ENCODE measurements around the gene DHX29. TPM values are rescaled to one million over a fixed set of nuclear protein-coding genes. Genes with fewer than 3 reads are reported as not detected.

The DHX29 gene
- total RNA-seq, 3 donors from 2014 or later (not counting 1 experiment from before 2014, with no cell fraction given): 16.7 to 22.0 (median 19.3) TPM

DNA sequence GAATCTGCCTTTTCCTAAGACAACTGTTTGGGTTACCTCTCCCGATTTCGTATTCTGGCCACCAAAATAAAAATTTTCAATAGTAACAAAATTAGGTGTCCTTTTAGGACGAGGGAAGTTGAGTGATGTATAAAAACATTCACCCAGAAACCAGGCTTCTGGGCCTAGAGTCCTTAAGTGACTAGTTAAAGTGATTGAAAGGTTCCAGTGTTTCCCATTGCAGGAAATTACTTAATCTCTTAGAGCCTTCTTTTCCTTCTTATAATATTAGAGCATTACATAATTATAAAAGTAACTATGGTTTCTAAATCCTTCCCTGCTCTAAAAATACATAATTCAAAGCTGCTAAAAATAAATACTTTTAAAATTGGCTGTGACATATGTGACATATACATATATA, 87.7 kb downstream of the DHX29 start:
- Histone ChIP-seq H3K27ac (ENCODE audit: low read length) (no peak overlapping the region), H3K4me3 (ENCODE audit: low read length) (no peak overlapping the region), H3K4me1 (ENCODE audit: control insufficient read depth, insufficient read depth, low read length) (peaks cover 21% of the 10 kb centered on the region), H3K36me3 (ENCODE audit: control insufficient read depth, insufficient read depth, low read length) (no peaks in the 10 kb centered on the region), H3K9me3 (ENCODE audit: control insufficient read depth, insufficient read depth, low read length) (no peaks in the 10 kb centered on the region), H3K27me3 (ENCODE audit: control insufficient read depth, insufficient read depth, low read length) (peaks cover 45% of the 10 kb centered on the region)
- H3K36me3 Mint-ChIP-seq: no peaks in the 10 kb centered on the region
- no CpG with 5 or more reads among the region's 3 CpGs for WGBS (ENCODE audit: insufficient coverage)
- intact Hi-C loops (cut with micrococcal nuclease): no loop called here
- DNase-seq (no peak), ATAC-seq (no peak)
- H3K27me3 Mint-ChIP-seq (ENCODE audit: low read depth in 2 of 2): peaks cover 63 to 70% of the 10 kb centered on the region in 2 donors
- TF ChIP-seq, protein P1, sequence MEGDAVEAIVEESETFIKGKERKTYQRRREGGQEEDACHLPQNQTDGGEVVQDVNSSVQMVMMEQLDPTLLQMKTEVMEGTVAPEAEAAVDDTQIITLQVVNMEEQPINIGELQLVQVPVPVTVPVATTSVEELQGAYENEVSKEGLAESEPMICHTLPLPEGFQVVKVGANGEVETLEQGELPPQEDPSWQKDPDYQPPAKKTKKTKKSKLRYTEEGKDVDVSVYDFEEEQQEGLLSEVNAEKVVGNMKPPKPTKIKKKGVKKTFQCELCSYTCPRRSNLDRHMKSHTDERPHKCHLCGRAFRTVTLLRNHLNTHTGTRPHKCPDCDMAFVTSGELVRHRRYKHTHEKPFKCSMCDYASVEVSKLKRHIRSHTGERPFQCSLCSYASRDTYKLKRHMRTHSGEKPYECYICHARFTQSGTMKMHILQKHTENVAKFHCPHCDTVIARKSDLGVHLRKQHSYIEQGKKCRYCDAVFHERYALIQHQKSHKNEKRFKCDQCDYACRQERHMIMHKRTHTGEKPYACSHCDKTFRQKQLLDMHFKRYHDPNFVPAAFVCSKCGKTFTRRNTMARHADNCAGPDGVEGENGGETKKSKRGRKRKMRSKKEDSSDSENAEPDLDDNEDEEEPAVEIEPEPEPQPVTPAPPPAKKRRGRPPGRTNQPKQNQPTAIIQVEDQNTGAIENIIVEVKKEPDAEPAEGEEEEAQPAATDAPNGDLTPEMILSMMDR (IDR thresholded peaks at IDR 0.05): no peak
- peaks cover 21% of the 10 kb centered on the region in 2 donors for H3K4me1 Mint-ChIP-seq
- no peaks in the 10 kb centered on the region for H3K9me3 Mint-ChIP-seq
- H3K4me3 Mint-ChIP-seq: peak overlapping the region; percentile 6
- H3K27ac Mint-ChIP-seq: no peak overlapping the region

DNA sequence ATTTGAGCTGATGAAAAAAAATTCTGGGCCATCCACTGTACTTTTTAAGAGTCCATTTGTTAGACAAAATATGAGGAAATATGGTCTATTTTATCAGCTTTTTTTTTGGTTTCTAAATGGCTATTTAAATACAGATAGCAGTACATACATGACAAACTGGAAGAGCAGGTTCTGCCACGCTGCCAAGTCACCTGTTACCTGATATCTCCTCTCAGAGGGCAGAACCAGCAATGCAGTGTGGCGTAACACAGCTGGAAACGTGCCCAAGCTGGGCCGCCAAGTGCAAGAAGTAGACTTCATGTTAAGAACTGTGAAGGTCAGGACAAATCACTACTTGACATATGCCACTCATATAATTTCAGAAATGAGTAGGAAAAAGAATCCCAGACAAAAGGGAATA, 88.5 kb downstream of the DHX29 start:
- no peaks in the 10 kb centered on the region for H3K36me3 Mint-ChIP-seq
- Histone ChIP-seq H3K27ac (ENCODE audit: low read length) (no peak overlapping the region), H3K9me3 (ENCODE audit: control insufficient read depth, insufficient read depth, low read length) (no peaks in the 10 kb centered on the region), H3K36me3 (ENCODE audit: control insufficient read depth, insufficient read depth, low read length) (no peaks in the 10 kb centered on the region), H3K4me3 (ENCODE audit: low read length) (no peak overlapping the region), H3K27me3 (ENCODE audit: control insufficient read depth, insufficient read depth, low read length) (peaks cover 37% of the 10 kb centered on the region), H3K4me1 (ENCODE audit: control insufficient read depth, insufficient read depth, low read length) (peaks cover 21% of the 10 kb centered on the region)
- peaks cover 21% of the 10 kb centered on the region in 2 donors for H3K4me1 Mint-ChIP-seq
- H3K4me3 Mint-ChIP-seq: no peak overlapping the region
- intact Hi-C loops (cut with micrococcal nuclease): no loop called here
- WGBS (ENCODE audit: insufficient coverage): 83% methylated on average over 4 of the region's 4 CpGs
- no peaks in the 10 kb centered on the region for H3K9me3 Mint-ChIP-seq
- TF ChIP-seq, protein P1 (IDR thresholded peaks at IDR 0.05): no peak
- ATAC-seq: no peak
- peaks cover 55 to 62% of the 10 kb centered on the region in 2 donors for H3K27me3 Mint-ChIP-seq (ENCODE audit: low read depth in 2 of 2)
- DNase-seq: no peak
- H3K27ac Mint-ChIP-seq: no peak overlapping the region

DNA sequence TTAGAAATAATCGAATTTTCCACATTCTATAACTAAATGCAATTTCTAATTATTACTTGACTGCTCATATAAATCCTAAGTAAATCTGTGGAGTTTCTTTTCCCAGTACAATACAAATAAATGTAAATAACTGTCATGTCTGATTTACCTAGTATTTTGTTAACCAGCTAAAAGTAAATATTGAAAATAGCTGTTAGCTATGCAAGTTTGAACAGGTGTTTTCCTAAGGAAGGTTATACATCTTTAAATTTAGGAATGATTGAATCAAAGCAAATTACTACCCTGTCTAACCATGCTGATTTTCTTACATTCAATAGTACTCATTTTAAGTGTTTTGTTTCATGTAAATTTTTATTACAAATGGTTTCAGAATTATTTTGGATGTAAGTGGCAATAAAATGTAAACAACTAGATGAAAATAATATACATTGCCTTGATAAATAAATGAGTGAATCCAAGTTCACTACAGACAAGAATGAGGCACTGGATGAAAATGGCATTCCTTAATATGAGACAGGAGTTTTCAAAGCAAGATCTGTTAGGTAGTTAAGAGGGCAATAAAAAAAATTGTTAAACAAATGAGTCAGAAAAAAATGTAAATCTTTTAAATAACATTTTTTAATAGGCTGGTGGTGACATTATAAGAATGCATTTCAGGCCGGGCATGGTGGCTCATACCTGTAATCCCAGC, 96.2 kb downstream of the DHX29 start:
- no peak for DNase-seq
- peaks cover 2% of the 10 kb centered on the region for H3K27me3 ChIP-seq (ENCODE audit: control insufficient read depth, insufficient read depth, low read length)
- intact Hi-C loops (cut with micrococcal nuclease): no loop called here
- H3K36me3 Mint-ChIP-seq: no peaks in the 10 kb centered on the region
- peaks cover 19 to 30% of the 10 kb centered on the region in 2 donors for H3K27me3 Mint-ChIP-seq (ENCODE audit: low read depth in 2 of 2)
- H3K27ac Mint-ChIP-seq: no peak overlapping the region
- no peaks in the 10 kb centered on the region for H3K9me3 ChIP-seq (ENCODE audit: control insufficient read depth, insufficient read depth, low read length)
- TF ChIP-seq, protein P1 (IDR thresholded peaks at IDR 0.05): no peak
- no peaks in the 10 kb centered on the region for H3K4me1 ChIP-seq (ENCODE audit: control insufficient read depth, insufficient read depth, low read length)
- H3K4me1 Mint-ChIP-seq: no peaks in the 10 kb centered on the region
- H3K4me3 Mint-ChIP-seq: no peak overlapping the region
- H3K9me3 Mint-ChIP-seq: no peaks in the 10 kb centered on the region
- H3K4me3 ChIP-seq (ENCODE audit: low read length): no peak overlapping the region
- H3K36me3 ChIP-seq (ENCODE audit: control insufficient read depth, insufficient read depth, low read length): no peaks in the 10 kb centered on the region
- WGBS (ENCODE audit: insufficient coverage): 100% methylated on average over 1 of the region's 2 CpGs
- no peak for ATAC-seq
- H3K27ac ChIP-seq (ENCODE audit: low read length): no peak overlapping the region

Other genes starting within 250 kb of the DHX29 start
- 100 to 1,000 TPM; 530 to 621 (median 590) TPM for gene GZMA, start 205.0 kb downstream of the DHX29 start, total RNA-seq
- gene GPX8, start 147.5 kb downstream of the DHX29 start, total RNA-seq: not detected
- gene CDC20B, start 134.5 kb downstream of the DHX29 start, total RNA-seq: not detected
- not detected for gene MCIDAS, start 80.4 kb downstream of the DHX29 start, total RNA-seq
- gene CCNO, start 74.1 kb downstream of the DHX29 start, total RNA-seq: not detected
- 10 to 100 TPM; 64.5 to 82.2 (median 77.6) TPM for gene MTREX, start 295 bp upstream of the DHX29 start, total RNA-seq
- 1 to 10 TPM; 3.3 to 5.5 (median 4.2) TPM for gene PLPP1, start 227.3 kb upstream of the DHX29 start, total RNA-seq